Heart right ventricle (tissue), 16 donors: ENCODE results near the gene PLXNB3. TPM values are rescaled to one million over a fixed set of nuclear protein-coding genes. Genes with fewer than 3 reads are reported as not detected.

Experiments used
- ATAC-seq, 8 donors: fragments of 200-7000 bp; cut with Tn5 transposase; one replicate each; pipeline ENCODE4 v1.9.1; 2020; ENCODE audit warnings: mild to moderate bottlenecking in 8 of 8, moderate library complexity in 8 of 8, moderate number of reproducible peaks in 1 of 8
- DNase-seq, 2 donors: peaks; one replicate each; pipeline ENCODE4 v3.0.0-alpha.2; 2020
- H3K27ac ChIP-seq, 10 donors: fragments of 200-600 bp; sonication (generic) in 2 of 10; one replicate each; pipeline versions ENCODE4 v1.5.0 to v1.8.0; 2020 to 2022; ENCODE audit warnings: mild to moderate bottlenecking in 3 of 10
- H3K27me3 ChIP-seq, 7 donors: fragments of 200-600 bp; one replicate each; pipeline ENCODE4 v1.8.0; 2021 to 2022; ENCODE audit warnings: mild to moderate bottlenecking in 2 of 7
- H3K36me3 ChIP-seq, 9 donors: fragments of 200-600 bp; sonication (generic) in 1 of 9; one replicate each; pipeline versions ENCODE4 v1.5.0 to v1.8.0; 2020 to 2022; ENCODE audit warnings: mild to moderate bottlenecking in 2 of 9
- H3K4me1 ChIP-seq, 9 donors: fragments of 200-600 bp; sonication (generic) in 1 of 9; one replicate each; pipeline versions ENCODE4 v1.5.0 to v1.8.0; 2020 to 2022; ENCODE audit warnings: mild to moderate bottlenecking in 4 of 9
- H3K4me3 ChIP-seq, 10 donors: fragments of 200-600 bp; sonication (generic) in 2 of 10; one replicate each; pipeline versions ENCODE4 v1.5.0 to v1.8.0; 2020 to 2022; ENCODE audit warnings: mild to moderate bottlenecking in 7 of 10, moderate library complexity in 2 of 10
- H3K9me3 ChIP-seq, 11 donors: fragments of 200-600 bp in 10 of 11; sonication (generic) in 2 of 11; one replicate each; pipeline versions ENCODE4 v1.5.0 to v1.8.0; 2013 to 2022; ENCODE audit warnings: mild to moderate bottlenecking in 2 of 11, control low read depth in 1 of 11, moderate library complexity in 1 of 11
- CTCF ChIP-seq, 9 donors: fragments of 200-600 bp; sonication (generic) in 2 of 9; IDR thresholded peaks; one replicate each; pipeline versions ENCODE4 v1.5.0 to v1.8.0; 2021 to 2022; ENCODE audit warnings: antibody characterized with exemption in 9 of 9, mild to moderate bottlenecking in 5 of 9, moderate library complexity in 1 of 9
- WGBS, 2 donors: extraction: QIAGEN DNeasy Blood & Tissue Kit; methylation state at CpG; one replicate each; pipeline ENCODE4 v1.1.7; 2013; ENCODE audit warnings: inconsistent platforms in 1 of 2; 5-methylcytosine and 5-hydroxymethylcytosine counted together
- intact Hi-C, 10 donors: fragments of 100-400 bp; cut with DNase I; formaldehyde crosslinking; loops; one replicate each; pipeline versions ENCODE4 v1.11.1 to v1.14.2; 2022
- polyA plus RNA-seq, 2 donors: library from polyadenylated mRNA; stranded (reverse); fragments of 200-250 nt; gene quantifications; one replicate each; pipeline ENCODE4 v1.2.3, GENCODE V29; 2013
- total RNA-seq, 10 donors: library from RNA; stranded (reverse); fragmentation: NEBNext Ultra II Directional in 3 of 10; extraction: Animal tissue kit (Norgen Biotek cat#: 25700) in 3 of 10; gene quantifications; one replicate each; pipeline versions ENCODE4 v1.2.1 to v1.2.4, GENCODE V29; 2021 to 2023
- donor health status: Arrhythmogenic right ventricular cardiomyopathy.
- donor health status: ischemic (EF 13 %, LVEDD 7.1; RV severe dilation, severe dysfunction).
- donor health status: healthy with polysubstance abuse.
- donor health status: DM: no; HTN: yes; CAD: no.
- donor health status: DM: no; HTN: no; CAD: no.
- donor health status: ischemic (EF 25% LVEDD 6.9; RV normal size, moderate dysfunction).
- donor health status: ischemic (EF 25% LVEDD 5.7; RV mildly dilated, moderate dysfunction).
- donor health status: healthy.
- donor health status: DM: yes; HTN: yes; CAD: no.
- donor health status: Ischemic cardiomyopathy.
- donor health status: ischemic (EF 35%, LVEDD 5.7; RV mildly dilated, moderate dysfunction).
- donor health status: nonischemic (EF 11% LVEDD 7.7; RV severe dilation, severe dysfunction).
- donor health status: DM: yes; HTN: yes; CAD: no.
- donor health status: PGD.
- donor health status: ischemic (EF 29% LVEDD 5.4; RV normal size, mild dysfunction).
- donor health status: nonischemic (EF 23%, LVEDD 6.1; RV moderate dilation, normal function).

Gene PLXNB3
- total and polyA plus RNA-seq, 12 donors, result 1.1 to 8.1 (median 4.3) TPM

- no peak for TF ChIP-seq CTCF (IDR thresholded peaks at IDR 0.05)
- WGBS, 2 donors, result 87 to 92% methylated on average over 11 to 16 of the region's 18 CpGs
- Histone ChIP-seq H3K9me3 (no peaks in the 10 kb centered on the region), H3K4me3 (no peak overlapping the region), H3K27me3 (peaks cover 0 to 11% (median 0%) of the 10 kb centered on the region in 7 donors), H3K4me1 (peaks cover 3 to 23% (median 15%) of the 10 kb centered on the region in 9 donors), H3K27ac (no peak overlapping the region), H3K36me3 (no peaks in the 10 kb centered on the region)
- DNase-seq (peak in 1 of 2 donors; percentile 2), ATAC-seq (no peak)
- intact Hi-C loops, result loop anchor here in 5 of 10 donors (5.0 to 10.0 kb wide), 3 partner anchors 184 to 191 kb away; no protein-coding TSS in a partner anchor
Measured at GRCh38 chrX:153763298-153763932, 634 bp upstream of the PLXNB3 start.

DNA sequence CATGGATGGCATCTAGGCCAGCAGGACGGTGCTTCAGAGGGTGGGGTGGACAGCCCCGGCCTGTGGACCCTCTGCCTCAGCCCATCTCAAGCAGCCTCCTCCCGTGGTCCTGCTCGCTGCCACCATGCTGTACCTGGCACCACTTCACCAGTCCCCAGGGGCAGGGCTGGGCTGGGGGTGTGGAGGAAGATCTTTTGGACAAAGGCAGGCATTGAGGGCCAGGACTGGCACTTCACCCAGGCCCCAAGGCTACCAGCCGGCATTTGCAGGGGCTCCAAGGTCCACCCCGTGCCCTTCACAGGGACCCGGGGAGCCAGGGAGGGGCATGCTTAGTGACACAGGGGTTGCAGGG, 713 bp downstream of the PLXNB3 start:
- intact Hi-C loops, result loop anchor here (1.0 to 10.0 kb wide), 8 partner anchors 30 to 190 kb away; partner anchors contain the start of genes IDH3G (in 1 of the 10) and SSR4 (in 1 of the 10)
- peaks cover 3 to 23% (median 15%) of the 10 kb centered on the region in 9 donors for H3K4me1 ChIP-seq
- no peak for TF ChIP-seq CTCF (IDR thresholded peaks at IDR 0.05)
- no peak overlapping the region for H3K4me3 ChIP-seq
- no peaks in the 10 kb centered on the region for H3K36me3 ChIP-seq
- no peaks in the 10 kb centered on the region for H3K9me3 ChIP-seq
- WGBS, 2 donors, result 80 to 82% methylated on average over 3 to 7 of the region's 7 CpGs
- H3K27me3 ChIP-seq, result peaks cover 0 to 11% (median 0%) of the 10 kb centered on the region in 7 donors
- peak overlapping the region in 6 of 10 donors; percentile 12 to 52 (median 42) for H3K27ac ChIP-seq
- DNase-seq (no peak), ATAC-seq (peak in 3 of 8 donors; percentile 11 to 13 (median 12))

DNA sequence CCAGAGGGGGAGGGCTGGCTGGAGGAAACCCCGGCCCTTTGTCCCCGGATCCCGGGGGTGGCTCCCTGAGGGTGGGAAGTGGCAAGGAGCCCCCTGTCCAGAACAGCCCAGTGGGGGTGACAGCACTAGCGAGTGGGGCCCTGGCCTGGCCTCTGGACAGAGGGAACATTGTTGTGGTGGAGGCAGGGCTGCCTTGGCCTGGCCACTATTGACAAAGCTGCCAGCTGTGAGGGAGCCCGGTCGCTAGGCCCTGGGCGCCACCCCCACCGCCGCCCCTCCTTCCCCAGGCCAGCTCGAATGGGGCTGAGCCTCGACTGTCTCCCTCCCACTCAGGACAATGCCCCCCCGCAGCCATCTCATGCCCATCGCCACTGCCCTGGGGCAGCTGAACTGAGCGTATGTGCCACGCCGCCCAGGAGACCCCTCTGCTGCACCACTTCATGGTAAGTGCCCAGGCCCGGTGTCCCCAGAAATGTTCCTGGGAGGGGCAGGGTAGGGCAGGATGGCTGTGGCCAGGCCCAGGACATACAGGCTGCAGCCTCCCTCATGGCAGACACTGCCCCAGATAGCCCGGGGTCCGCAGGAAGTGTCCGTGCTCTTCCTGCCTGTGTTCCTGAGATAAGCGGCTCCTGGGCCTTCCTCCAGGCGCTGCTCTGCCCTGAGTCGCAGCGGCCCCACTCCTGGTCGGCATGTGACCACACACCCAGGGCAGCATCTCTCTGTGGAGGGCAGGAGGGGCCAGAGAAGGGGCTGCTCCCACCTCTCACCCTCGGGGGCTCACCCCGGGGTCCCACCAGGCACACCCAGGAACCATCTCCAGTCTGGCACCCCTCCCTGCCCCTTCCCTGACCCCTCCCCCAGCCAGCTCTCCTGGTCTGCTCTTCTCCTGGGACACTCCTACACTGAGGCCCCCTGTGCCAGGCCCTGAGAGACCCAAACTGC, 1.4 kb downstream of the PLXNB3 start:
- peak in 1 of 2 donors; percentile 30 for DNase-seq

More for the DNA sequence above, 1.4 kb downstream of the PLXNB3 start:
- H3K4me3 ChIP-seq, result peak overlapping the region in 3 of 10 donors; percentile 10 to 26 (median 10)
- WGBS, 2 donors, result 35 to 58% methylated on average over 14 to 26 of the region's 27 CpGs
- peaks cover 3 to 23% (median 15%) of the 10 kb centered on the region in 9 donors for H3K4me1 ChIP-seq
- no peaks in the 10 kb centered on the region for H3K36me3 ChIP-seq
- H3K27ac ChIP-seq, result peak overlapping the region in 9 of 10 donors; percentile 12 to 52 (median 39)
- TF ChIP-seq CTCF (IDR thresholded peaks at IDR 0.05), result no peak
- ATAC-seq, result peak; percentile 27 to 80 (median 63)
- H3K27me3 ChIP-seq, result peaks cover 0 to 11% (median 0%) of the 10 kb centered on the region in 7 donors
- intact Hi-C loops, result loop anchor here in 5 of 10 donors (2.0 to 10.0 kb wide), 6 partner anchors 29 to 189 kb away; partner anchors contain the start of genes IDH3G (in 1 of the 5) and SSR4 (in 1 of the 5)
- no peaks in the 10 kb centered on the region for H3K9me3 ChIP-seq
